ENCODE measurements around the gene SYT7. TPM values are rescaled to one million over a fixed set of nuclear protein-coding genes. Genes with fewer than 3 reads are reported as not detected.

SYT7 gene
- total and polyA plus RNA-seq, 2 experiments from 2014 or later: 0.40 to 1.9 TPM

GRCh38 chr11:61474013-61474643, 106.7 kb downstream of the SYT7 start:
- 81 to 83% methylated on average over 6 of the region's 6 CpGs for WGBS, 2 experiments (ENCODE audit: low coverage in 1 of 2, low lambda C conversion rate in 2 of 2, missing lambda C conversion rate in 2 of 2)
- peak; percentile 31 for DNase-seq
- H3F3A ChIP-seq (ENCODE audit: insufficient read depth): peaks cover 26% of the 10 kb centered on the region
- no peaks in the 10 kb centered on the region for H3K27me3 ChIP-seq (replicated peaks; ENCODE audit: insufficient read depth)
- in situ Hi-C loops (cut with MboI): loop anchor here (10.0 kb wide), 1 partner anchor 161 kb away; no protein-coding TSS in a partner anchor
- no peaks in the 10 kb centered on the region for H3K36me3 ChIP-seq (ENCODE audit: low read depth)
- H3K79me2 ChIP-seq (ENCODE audit: insufficient read depth): no peaks in the 10 kb centered on the region
- no peak overlapping the region for H2AFZ ChIP-seq
- no peaks in the 10 kb centered on the region for H3K9me2 ChIP-seq (ENCODE audit: insufficient read depth)
- H3K27ac ChIP-seq: peak overlapping the region; percentile 96
- no peak overlapping the region for H3K4me2 ChIP-seq (ENCODE audit: unreplicated experiment)
- no peak overlapping the region for H3K4me3 ChIP-seq
- H3K4me1 ChIP-seq (ENCODE audit: insufficient read depth): peaks cover 38% of the 10 kb centered on the region
- H4K20me1 ChIP-seq (ENCODE audit: insufficient read depth): no peaks in the 10 kb centered on the region
- no peaks in the 10 kb centered on the region for H3K9me3 ChIP-seq (ENCODE audit: low read depth)
- no peak for TF ChIP-seq EZH2phosphoT487 (IDR thresholded peaks at IDR 0.05; ENCODE audit: insufficient read depth, low read depth)
- no peak for TF ChIP-seq EZH2 (IDR thresholded peaks at IDR 0.05; ENCODE audit: insufficient read depth, poor library complexity, severe bottlenecking)
- H3K9ac ChIP-seq: peak overlapping the region; percentile 32; the same call in 1 of the 2 replicates

DNA sequence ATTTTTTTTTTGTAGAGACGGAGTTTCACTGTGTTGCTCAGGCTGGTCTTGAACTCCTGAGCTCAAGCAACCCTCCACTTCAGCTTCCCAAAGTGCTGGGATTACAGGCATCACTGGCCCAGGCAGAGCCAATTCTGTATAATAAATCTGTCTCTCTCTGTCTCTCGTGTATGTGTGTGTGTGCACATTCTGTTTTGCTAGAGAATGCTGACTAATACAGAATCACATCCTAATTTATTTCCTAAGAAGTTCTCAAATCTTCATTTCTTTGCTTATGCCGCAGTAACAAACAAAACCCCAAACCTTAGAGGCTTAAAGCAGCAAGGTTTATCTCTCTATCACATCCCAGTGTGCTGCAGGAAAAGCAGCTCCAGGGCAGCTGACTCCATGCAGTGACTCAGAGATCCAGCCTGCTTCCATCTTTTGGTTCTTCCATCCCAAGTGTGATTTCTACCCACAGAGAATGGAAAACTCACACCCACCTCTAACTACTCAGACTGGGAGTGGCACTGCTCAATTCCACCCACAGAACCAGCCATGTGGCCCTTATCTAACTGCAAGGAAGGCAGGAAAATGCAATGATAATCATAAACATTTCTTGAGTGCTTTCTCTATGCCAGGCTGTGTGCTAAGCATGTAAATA, 107.4 kb downstream of the SYT7 start:
- Histone ChIP-seq H3K9ac (peak overlapping the region; percentile 32; the same call in 1 of the 2 replicates), H3K79me2 (ENCODE audit: insufficient read depth) (no peaks in the 10 kb centered on the region), H3F3A (ENCODE audit: insufficient read depth) (peaks cover 26% of the 10 kb centered on the region), H3K36me3 (ENCODE audit: low read depth) (no peaks in the 10 kb centered on the region), H4K20me1 (ENCODE audit: insufficient read depth) (no peaks in the 10 kb centered on the region), H3K9me3 (ENCODE audit: low read depth) (no peaks in the 10 kb centered on the region), H3K4me3 (no peak overlapping the region), H3K27me3 (replicated peaks; ENCODE audit: insufficient read depth) (no peaks in the 10 kb centered on the region), H3K27ac (peak overlapping the region; percentile 96), H2AFZ (no peak overlapping the region), H3K4me1 (ENCODE audit: insufficient read depth) (peaks cover 38% of the 10 kb centered on the region), H3K9me2 (ENCODE audit: insufficient read depth) (no peaks in the 10 kb centered on the region), H3K4me2 (ENCODE audit: unreplicated experiment) (no peak overlapping the region)
- DNase-seq: peak; percentile 77
- in situ Hi-C loops (cut with MboI): loop anchor here (10.0 kb wide), 1 partner anchor 161 kb away; no protein-coding TSS in a partner anchor
- no peak for TF ChIP-seq EZH2 (IDR thresholded peaks at IDR 0.05; ENCODE audit: insufficient read depth, poor library complexity, severe bottlenecking)
- no peak for TF ChIP-seq EZH2phosphoT487 (IDR thresholded peaks at IDR 0.05; ENCODE audit: insufficient read depth, low read depth)
- WGBS, 2 experiments (ENCODE audit: low coverage in 1 of 2, low lambda C conversion rate in 2 of 2, missing lambda C conversion rate in 2 of 2): 51 to 53% methylated on average over 3 of the region's 3 CpGs

- no peaks in the 10 kb centered on the region for H3K27me3 ChIP-seq (replicated peaks; ENCODE audit: insufficient read depth)
- peaks cover 38% of the 10 kb centered on the region for H3K4me1 ChIP-seq (ENCODE audit: insufficient read depth)
- no peaks in the 10 kb centered on the region for H3K36me3 ChIP-seq (ENCODE audit: low read depth)
- peaks cover 26% of the 10 kb centered on the region for H3F3A ChIP-seq (ENCODE audit: insufficient read depth)
- no peaks in the 10 kb centered on the region for H3K79me2 ChIP-seq (ENCODE audit: insufficient read depth)
- peak overlapping the region; percentile 82 for H3K9ac ChIP-seq
- no peak overlapping the region for H3K4me3 ChIP-seq
- peak overlapping the region; percentile 96 for H3K27ac ChIP-seq
- WGBS, 2 experiments (ENCODE audit: low coverage in 1 of 2, low lambda C conversion rate in 2 of 2, missing lambda C conversion rate in 2 of 2): 36 to 41% methylated on average over 5 of the region's 5 CpGs
- H2AFZ ChIP-seq: 0 out of 2 replicates have a peak overlapping the region, but pooled peaks have one; percentile 34
- no peaks in the 10 kb centered on the region for H4K20me1 ChIP-seq (ENCODE audit: insufficient read depth)
- DNase-seq: peak; percentile 92
- in situ Hi-C loops (cut with MboI): loop anchor here (10.0 kb wide), 1 partner anchor 162 kb away; no protein-coding TSS in a partner anchor
- H3K4me2 ChIP-seq (ENCODE audit: unreplicated experiment): no peak overlapping the region
- no peaks in the 10 kb centered on the region for H3K9me3 ChIP-seq (ENCODE audit: low read depth)
- TF ChIP-seq EZH2 (IDR thresholded peaks at IDR 0.05; ENCODE audit: insufficient read depth, poor library complexity, severe bottlenecking) (no peak), EZH2phosphoT487 (IDR thresholded peaks at IDR 0.05; ENCODE audit: insufficient read depth, low read depth) (no peak)
- no peaks in the 10 kb centered on the region for H3K9me2 ChIP-seq (ENCODE audit: insufficient read depth)
These were observed 108.0 kb downstream of the SYT7 start for GRCh38 chr11:61472868-61473267.

- H3K4me3 ChIP-seq: no peak overlapping the region
- H3K9me3 ChIP-seq (ENCODE audit: low read depth): no peaks in the 10 kb centered on the region
- peak overlapping the region; percentile 62 for H3K4me2 ChIP-seq (ENCODE audit: unreplicated experiment)
- no peaks in the 10 kb centered on the region for H3K36me3 ChIP-seq (ENCODE audit: low read depth)
- no peak for TF ChIP-seq EZH2phosphoT487 (IDR thresholded peaks at IDR 0.05; ENCODE audit: insufficient read depth, low read depth)
- TF ChIP-seq EZH2 (IDR thresholded peaks at IDR 0.05; ENCODE audit: insufficient read depth, poor library complexity, severe bottlenecking): no peak
- in situ Hi-C loops (cut with MboI): loop anchor here (10.0 kb wide), 1 partner anchor 163 kb away; no protein-coding TSS in a partner anchor
- no peaks in the 10 kb centered on the region for H3K27me3 ChIP-seq (replicated peaks; ENCODE audit: insufficient read depth)
- H3K79me2 ChIP-seq (ENCODE audit: insufficient read depth): no peaks in the 10 kb centered on the region
- no peaks in the 10 kb centered on the region for H3K9me2 ChIP-seq (ENCODE audit: insufficient read depth)
- DNase-seq: peak; percentile 71
- WGBS, 2 experiments (ENCODE audit: low coverage in 1 of 2, low lambda C conversion rate in 2 of 2, missing lambda C conversion rate in 2 of 2): 10 to 36% methylated on average over 5 of the region's 5 CpGs
- peak overlapping the region; percentile 82 for H3K9ac ChIP-seq
- H4K20me1 ChIP-seq (ENCODE audit: insufficient read depth): no peaks in the 10 kb centered on the region
- H3K27ac ChIP-seq: peak overlapping the region; percentile 96
- H2AFZ ChIP-seq: peak overlapping the region; percentile 62
- peaks cover 35% of the 10 kb centered on the region for H3K4me1 ChIP-seq (ENCODE audit: insufficient read depth)
- peaks cover 26% of the 10 kb centered on the region for H3F3A ChIP-seq (ENCODE audit: insufficient read depth)
These were observed 108.6 kb downstream of the SYT7 start for GRCh38 chr11:61472282-61472681.
